GM12878 (cell line): ENCODE measurements around the gene TBCK. TPM values are rescaled to one million over a fixed set of nuclear protein-coding genes. Genes with fewer than 3 reads are reported as not detected.

ENCODE experiments used
- ATAC-seq: fragments of 200-7000 bp; cut with Tn5 transposase; 3 replicates; pipeline ENCODE4 v1.9.1; 2020; ENCODE audit warnings: mild to moderate bottlenecking, moderate library complexity
- BruUV-seq: library from RNA; stranded (reverse); fragments of 400-500 nt; replicated peaks from 2 replicates; lab custom pipeline; 2021; lab: Mats Ljungman, UMichigan
- CTCF ChIA-PET: fragments of 300-600 bp; sonication (Branson Sonifier 250); formaldehyde crosslinking; extraction: SDS; loops from one replicate; lab custom pipeline; 2021; ENCODE audit warnings: inconsistent platforms; lab: Yijun Ruan, JAX
- POLR2A ChIA-PET: fragments of 350-600 bp; formaldehyde crosslinking; extraction: SDS; loops from one replicate; lab custom pipeline; 2021; ENCODE audit warnings: inconsistent platforms; lab: Charles Lee
- RAD21 ChIA-PET: fragments of 300-600 bp; sonication (Branson Sonifier 250); formaldehyde crosslinking; loops from one replicate; lab custom pipeline; 2023; ENCODE audit warnings: antibody characterized with exemption; ENCODE audit not compliant: unreplicated experiment; lab: Charles Lee
- SMC1A ChIA-PET: fragments of 300-600 bp; sonication (Branson Sonifier 250); formaldehyde crosslinking; loops from one replicate; lab custom pipeline; 2023; ENCODE audit not compliant: unreplicated experiment, uncharacterized antibody; lab: Charles Lee
- DNase-seq: peaks from one replicate; pipeline ENCODE4 v3.0.0-alpha.2; 2011; ENCODE audit warnings: low read depth, low spot score
- FAIRE-seq: peaks from 3 replicates; lab custom pipeline; 2011; peaks lifted over from hg19 to GRCh38; lab: Jason Lieb, UNC
- H2AFZ ChIP-seq: 2 replicates; pipeline ENCODE4 v1.6.0; 2011; ENCODE audit warnings: low read depth, low read length, control low read depth; ENCODE audit not compliant: control insufficient read depth
- H3K27ac ChIP-seq: 2 replicates; pipeline ENCODE4 v1.5.1; 2011; ENCODE audit warnings: control low read depth; ENCODE audit not compliant: control insufficient read depth, insufficient read depth
- H3K27me3 ChIP-seq, 2 experiments: replicated peaks in 1 of 2; 2 replicates each; pipeline versions ENCODE4 v1.6.0 to v1.6.1; 2011; ENCODE audit warnings: low read length in 1 of 2; ENCODE audit not compliant: control insufficient read depth in 2 of 2, insufficient read depth in 2 of 2
- H3K36me3 ChIP-seq, 2 experiments: 2 replicates each; pipeline ENCODE4 v1.5.1; 2011; ENCODE audit warnings: low read length in 1 of 2; ENCODE audit not compliant: control insufficient read depth in 2 of 2, insufficient read depth in 2 of 2
- H3K4me1 ChIP-seq: 2 replicates; pipeline ENCODE4 v1.6.1; 2011; ENCODE audit warnings: mild to moderate bottlenecking, low read length, moderate library complexity, mixed read lengths; ENCODE audit not compliant: control insufficient read depth, insufficient read depth
- H3K4me2 ChIP-seq: 2 replicates; pipeline ENCODE4 v1.6.0; 2011; ENCODE audit warnings: control low read depth; ENCODE audit not compliant: control insufficient read depth, insufficient read depth
- H3K4me3 ChIP-seq: fragments of 200-600 bp; sonication (generic); 2 replicates; pipeline ENCODE4 v1.5.1; 2016
- H3K79me2 ChIP-seq: 2 replicates; pipeline ENCODE4 v1.6.0; 2011; ENCODE audit warnings: low read length; ENCODE audit not compliant: control insufficient read depth, insufficient read depth
- H3K9ac ChIP-seq: 2 replicates; pipeline ENCODE4 v1.8.0; 2011; ENCODE audit warnings: low read length, control low read depth, mixed read lengths; ENCODE audit not compliant: control insufficient read depth, insufficient read depth
- H3K9me3 ChIP-seq: replicated peaks from 3 replicates; pipeline ENCODE4 v1.5.1; 2011; ENCODE audit warnings: mild to moderate bottlenecking, low read length; ENCODE audit not compliant: control insufficient read depth, insufficient read depth
- H4K20me1 ChIP-seq: 2 replicates; pipeline ENCODE4 v1.6.0; 2011; ENCODE audit not compliant: control insufficient read depth, insufficient read depth
- BHLHE40 ChIP-seq, 2 experiments: fragments of 450-650 bp in 1 of 2; IDR thresholded peaks; 2 replicates each; pipeline ENCODE4 v1.6.1; 2011 to 2017; ENCODE audit warnings: low read depth in 2 of 2, borderline replicate concordance in 1 of 2, improper control_type of control experiment in 1 of 2, low read length in 1 of 2, mild to moderate bottlenecking in 1 of 2
- HDAC2 ChIP-seq: fragments of 200-600 bp; sonication (generic); IDR thresholded peaks from 2 replicates; pipeline ENCODE4 v1.6.1; 2017
- HDGF ChIP-seq: fragments of 450-650 bp; IDR thresholded peaks from 2 replicates; pipeline ENCODE4 v1.6.1; 2016; ENCODE audit warnings: antibody characterized with exemption
- IKZF2 ChIP-seq, 2 experiments: fragments of 450-650 bp; IDR thresholded peaks; 2 replicates each; pipeline ENCODE4 v1.6.1; 2017; ENCODE audit warnings: mild to moderate bottlenecking in 2 of 2, moderate library complexity in 2 of 2
- MXI1 ChIP-seq: fragments of 150-350 bp; IDR thresholded peaks from 2 replicates; pipeline ENCODE4 v1.6.1; 2011; ENCODE audit warnings: low read depth, mild to moderate bottlenecking, inconsistent platforms, low read length, improper control_type of control experiment
- MYB ChIP-seq: fragments of 150-350 bp; IDR thresholded peaks from 2 replicates; pipeline ENCODE4 v1.6.1; 2014; ENCODE audit warnings: mild to moderate bottlenecking, low read depth, low read length, borderline replicate concordance
- PAX8 ChIP-seq: fragments of 450-650 bp; IDR thresholded peaks from 2 replicates; pipeline ENCODE4 v1.6.1; 2017; ENCODE audit warnings: mild to moderate bottlenecking, moderate library complexity
- PML ChIP-seq: IDR thresholded peaks from 2 replicates; pipeline ENCODE4 v1.6.1; 2012; ENCODE audit warnings: low read length, inconsistent platforms
- POLR2A ChIP-seq: IDR thresholded peaks from 2 replicates; pipeline ENCODE4 v1.6.1; 2011; ENCODE audit warnings: low read depth, mild to moderate bottlenecking, low read length
- RCOR1 ChIP-seq: conservative IDR thresholded peaks from 2 replicates; pipeline ENCODE4 v1.6.1; 2012; ENCODE audit warnings: low read depth, low read length, improper control_type of control experiment
- RELA ChIP-seq: fragments of 450-650 bp; IDR thresholded peaks from 2 replicates; pipeline ENCODE4 v1.8.0; 2014; ENCODE audit warnings: borderline replicate concordance; ENCODE audit not compliant: partially characterized antibody
- SMAD5 ChIP-seq: IDR thresholded peaks from 2 replicates; pipeline ENCODE4 v1.6.1; 2016; ENCODE audit warnings: antibody characterized with exemption, low read depth
- SREBF2 ChIP-seq: IDR thresholded peaks from 2 replicates; pipeline ENCODE4 v1.6.1; 2012; ENCODE audit warnings: mild to moderate bottlenecking, low read length
- TCF12 ChIP-seq: IDR thresholded peaks from 2 replicates; pipeline ENCODE4 v1.6.1; 2011; ENCODE audit warnings: low read depth, mild to moderate bottlenecking, low read length
- WRNIP1 ChIP-seq: IDR thresholded peaks from 2 replicates; pipeline ENCODE4 v1.6.1; 2011; ENCODE audit warnings: low read depth, low read length, improper control_type of control experiment, borderline replicate concordance
- WGBS: methylation state at CpG from one replicate; pipeline ENCODE4 v1.1.6; 2016; ENCODE audit warnings: low lambda C conversion rate; ENCODE audit not compliant: insufficient replicate concordance, insufficient coverage; ENCODE audit errors: missing lambda C conversion rate; 5-methylcytosine and 5-hydroxymethylcytosine counted together
- in situ Hi-C: fragments of 300-500 bp; cut with MboI; formaldehyde crosslinking; loops from 9 replicates; pipeline ENCODE4 v1.14.3; 2018; ENCODE audit warnings: mixed read lengths
- intact Hi-C: fragments of 100-400 bp; cut with micrococcal nuclease; formaldehyde crosslinking; loops from one replicate; pipeline ENCODE4 v1.14.2; 2022; ENCODE audit not compliant: unreplicated experiment
- polyA plus RNA-seq, 11 experiments: library from polyadenylated mRNA; depleted of rRNA in 4 of 11; unstranded in 6 of 11; stranded (reverse) in 5 of 11; fragments of >200 nt; fragmentation: Nextera tagmentation in 4 of 11; fragmentation: Illumina TruSeq in 1 of 11; extraction: Ambion mirVana in 4 of 11; extraction: Trizol in 1 of 11; gene quantifications; 1 replicate in 1 of 11; 2 replicates in 10 of 11; pipeline versions ENCODE4 v1.2.1 to v1.2.3, GENCODE V29; 2011 to 2016; ENCODE audit warnings: inconsistent platforms in 2 of 11, missing spikeins in 2 of 11, low read depth in 1 of 11
- total RNA-seq, 4 experiments: library from RNA; depleted of rRNA in 3 of 4; stranded (reverse); fragments of >200 nt in 3 of 4; fragmentation: Illumina TruSeq in 1 of 4; extraction: Trizol in 1 of 4; gene quantifications; 2 replicates each; pipeline versions ENCODE4 v1.2.1 to v1.2.3, GENCODE V29; 2013 to 2021
- TF ChIP-seq, protein P1 (sequence below): fragments of 450-650 bp; IDR thresholded peaks from 2 replicates; pipeline ENCODE4 v1.6.1; 2017; ENCODE audit warnings: borderline replicate concordance
- TF ChIP-seq, protein P2 (sequence below): IDR thresholded peaks from 2 replicates; pipeline ENCODE4 v1.6.1; 2011; ENCODE audit warnings: borderline replicate concordance, low read depth, mild to moderate bottlenecking, moderate library complexity, mixed read lengths, low read length; ENCODE audit not compliant: insufficient read depth; ENCODE audit errors: extremely low read length
- TF ChIP-seq, protein P3 (sequence below): fragments of 450-650 bp; IDR thresholded peaks from 2 replicates; pipeline ENCODE4 v1.6.1; 2017; ENCODE audit warnings: mild to moderate bottlenecking, low read depth, inconsistent platforms; ENCODE audit not compliant: poor library complexity, severe bottlenecking

Gene TBCK
- total and polyA plus RNA-seq, 10 of the 15 experiments (the other 5 are each of a cell fraction or from before 2014, with no cell fraction given): 4.1 to 30.3 (median 20.2) TPM

DNA sequence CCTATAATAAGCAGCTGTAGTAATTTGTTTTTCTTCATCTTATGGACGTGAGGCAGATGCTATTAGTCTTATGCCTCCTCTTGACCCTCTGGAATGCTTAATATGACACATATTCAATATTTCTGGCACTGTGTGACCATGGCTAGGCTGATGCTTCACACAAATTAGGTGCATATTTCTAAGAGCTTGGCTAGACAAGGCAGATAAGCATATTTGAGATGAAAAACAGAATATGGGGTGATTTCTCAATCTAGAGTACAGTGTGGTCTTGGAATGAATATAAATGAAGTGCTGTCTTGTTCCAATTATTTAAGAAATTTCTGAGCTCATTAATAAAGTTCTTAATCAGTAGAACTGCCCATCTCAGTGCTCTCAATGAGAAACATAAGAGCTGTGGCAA is 264.5 kb downstream of the TBCK start:
- no TSS peak for BruUV-seq
- WGBS: 89% methylated on average over 1 of the region's 1 CpG

More for the DNA sequence above, 264.5 kb downstream of the TBCK start:
- CTCF ChIA-PET: no interaction called here
- no peaks in the 10 kb centered on the region for H3K27me3 ChIP-seq
- no peaks in the 10 kb centered on the region for H3K79me2 ChIP-seq
- RAD21 ChIA-PET: no interaction called here
- POLR2A ChIA-PET: no interaction called here
- in situ Hi-C loops (no loop called here), intact Hi-C loops (no loop called here)
- H3K36me3 ChIP-seq: no peaks in the 10 kb centered on the region
- DNase-seq: no peak
- FAIRE-seq: no peak
- H3K27ac ChIP-seq: no peak overlapping the region
- TF ChIP-seq RELA: no peak
- no peak for TF ChIP-seq WRNIP1
- TF ChIP-seq IKZF2 (IDR thresholded peaks at IDR 0.05): no peak
- TF ChIP-seq HDGF: no peak
- TF ChIP-seq POLR2A: no peak
- TF ChIP-seq, protein P1, sequence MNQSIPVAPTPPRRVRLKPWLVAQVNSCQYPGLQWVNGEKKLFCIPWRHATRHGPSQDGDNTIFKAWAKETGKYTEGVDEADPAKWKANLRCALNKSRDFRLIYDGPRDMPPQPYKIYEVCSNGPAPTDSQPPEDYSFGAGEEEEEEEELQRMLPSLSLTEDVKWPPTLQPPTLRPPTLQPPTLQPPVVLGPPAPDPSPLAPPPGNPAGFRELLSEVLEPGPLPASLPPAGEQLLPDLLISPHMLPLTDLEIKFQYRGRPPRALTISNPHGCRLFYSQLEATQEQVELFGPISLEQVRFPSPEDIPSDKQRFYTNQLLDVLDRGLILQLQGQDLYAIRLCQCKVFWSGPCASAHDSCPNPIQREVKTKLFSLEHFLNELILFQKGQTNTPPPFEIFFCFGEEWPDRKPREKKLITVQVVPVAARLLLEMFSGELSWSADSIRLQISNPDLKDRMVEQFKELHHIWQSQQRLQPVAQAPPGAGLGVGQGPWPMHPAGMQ: no peak
- TF ChIP-seq SREBF2: no peak
- TF ChIP-seq TCF12: no peak
- no peak for TF ChIP-seq SMAD5
- TF ChIP-seq, protein P2, sequence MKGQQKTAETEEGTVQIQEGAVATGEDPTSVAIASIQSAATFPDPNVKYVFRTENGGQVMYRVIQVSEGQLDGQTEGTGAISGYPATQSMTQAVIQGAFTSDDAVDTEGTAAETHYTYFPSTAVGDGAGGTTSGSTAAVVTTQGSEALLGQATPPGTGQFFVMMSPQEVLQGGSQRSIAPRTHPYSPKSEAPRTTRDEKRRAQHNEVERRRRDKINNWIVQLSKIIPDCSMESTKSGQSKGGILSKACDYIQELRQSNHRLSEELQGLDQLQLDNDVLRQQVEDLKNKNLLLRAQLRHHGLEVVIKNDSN: no peak
- TF ChIP-seq, protein P3, sequence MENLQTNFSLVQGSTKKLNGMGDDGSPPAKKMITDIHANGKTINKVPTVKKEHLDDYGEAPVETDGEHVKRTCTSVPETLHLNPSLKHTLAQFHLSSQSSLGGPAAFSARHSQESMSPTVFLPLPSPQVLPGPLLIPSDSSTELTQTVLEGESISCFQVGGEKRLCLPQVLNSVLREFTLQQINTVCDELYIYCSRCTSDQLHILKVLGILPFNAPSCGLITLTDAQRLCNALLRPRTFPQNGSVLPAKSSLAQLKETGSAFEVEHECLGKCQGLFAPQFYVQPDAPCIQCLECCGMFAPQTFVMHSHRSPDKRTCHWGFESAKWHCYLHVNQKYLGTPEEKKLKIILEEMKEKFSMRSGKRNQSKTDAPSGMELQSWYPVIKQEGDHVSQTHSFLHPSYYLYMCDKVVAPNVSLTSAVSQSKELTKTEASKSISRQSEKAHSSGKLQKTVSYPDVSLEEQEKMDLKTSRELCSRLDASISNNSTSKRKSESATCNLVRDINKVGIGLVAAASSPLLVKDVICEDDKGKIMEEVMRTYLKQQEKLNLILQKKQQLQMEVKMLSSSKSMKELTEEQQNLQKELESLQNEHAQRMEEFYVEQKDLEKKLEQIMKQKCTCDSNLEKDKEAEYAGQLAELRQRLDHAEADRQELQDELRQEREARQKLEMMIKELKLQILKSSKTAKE: no peak
- TF ChIP-seq PML: no peak
- TF ChIP-seq PAX8: no peak
- TF ChIP-seq RCOR1: no peak
- no peak for TF ChIP-seq BHLHE40 (IDR thresholded peaks at IDR 0.05; ENCODE audit: borderline replicate concordance in 1 of 2, low read depth in 2 of 2, low read length in 1 of 2)
- TF ChIP-seq MXI1: no peak
- TF ChIP-seq MYB: no peak
- no peak for TF ChIP-seq HDAC2
- H4K20me1 ChIP-seq: no peaks in the 10 kb centered on the region
- ATAC-seq: no peak
- no peaks in the 10 kb centered on the region for H3K4me1 ChIP-seq
- H3K4me2 ChIP-seq: no peak overlapping the region
- SMC1A ChIA-PET: interaction anchor here (1.0 kb wide), 1 partner anchor 9 kb away, joined by 4 read pairs; no protein-coding TSS in a partner anchor
- H3K9me3 ChIP-seq: no peaks in the 10 kb centered on the region
- no peak overlapping the region for H3K9ac ChIP-seq
- no peak overlapping the region for H3K4me3 ChIP-seq
- no peak overlapping the region for H2AFZ ChIP-seq
